GM21529 (cell line): ENCODE results near the gene ANKS3.

Experiments used
- ATAC-seq: cut with Tn5 transposase; IDR thresholded peaks from one replicate; pipeline ENCODE4 v1.9.1; 2021; ENCODE audit not compliant: unreplicated experiment

ANKS3 gene

DNA sequence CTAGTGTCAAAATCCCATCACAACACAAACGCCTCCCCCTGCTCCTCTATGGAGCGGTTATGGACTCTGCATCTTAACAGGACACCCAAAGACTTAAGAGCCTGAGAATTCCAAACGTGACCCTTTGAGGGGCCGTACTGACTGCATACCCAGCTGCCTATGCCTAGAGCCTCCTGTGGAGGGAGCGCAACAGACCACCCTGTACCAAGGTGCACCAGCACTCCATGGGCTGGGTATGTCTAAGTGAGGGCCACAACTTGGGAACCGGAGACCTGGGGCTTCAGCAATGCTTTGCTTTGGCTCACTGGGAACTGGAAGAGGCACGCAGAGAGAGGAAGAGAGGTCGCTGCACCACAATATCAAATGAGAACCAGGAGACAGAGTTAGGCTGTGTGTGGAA, 5.4 kb downstream of the ANKS3 start:
- no peak for ATAC-seq

DNA sequence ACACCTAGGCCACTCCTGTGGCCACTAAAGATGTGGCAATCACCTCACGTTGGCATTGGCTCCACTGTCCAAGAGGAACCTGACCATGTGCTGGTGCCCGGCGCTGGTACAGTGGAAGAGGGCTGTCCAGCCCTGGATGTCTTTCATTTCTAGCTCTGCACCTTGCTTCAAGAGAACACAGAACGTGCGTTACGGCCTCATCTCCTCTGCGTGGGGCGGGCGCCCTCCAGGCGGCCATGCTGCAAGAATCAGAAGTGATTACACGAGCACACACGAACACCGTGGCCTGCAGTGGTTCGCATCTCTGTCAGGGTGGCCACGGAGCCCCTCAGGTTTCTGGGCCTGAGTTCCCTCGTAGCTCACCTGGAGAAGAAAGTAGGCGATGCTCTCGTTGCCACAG, 7.5 kb downstream of the ANKS3 start:
- ATAC-seq: no peak

DNA sequence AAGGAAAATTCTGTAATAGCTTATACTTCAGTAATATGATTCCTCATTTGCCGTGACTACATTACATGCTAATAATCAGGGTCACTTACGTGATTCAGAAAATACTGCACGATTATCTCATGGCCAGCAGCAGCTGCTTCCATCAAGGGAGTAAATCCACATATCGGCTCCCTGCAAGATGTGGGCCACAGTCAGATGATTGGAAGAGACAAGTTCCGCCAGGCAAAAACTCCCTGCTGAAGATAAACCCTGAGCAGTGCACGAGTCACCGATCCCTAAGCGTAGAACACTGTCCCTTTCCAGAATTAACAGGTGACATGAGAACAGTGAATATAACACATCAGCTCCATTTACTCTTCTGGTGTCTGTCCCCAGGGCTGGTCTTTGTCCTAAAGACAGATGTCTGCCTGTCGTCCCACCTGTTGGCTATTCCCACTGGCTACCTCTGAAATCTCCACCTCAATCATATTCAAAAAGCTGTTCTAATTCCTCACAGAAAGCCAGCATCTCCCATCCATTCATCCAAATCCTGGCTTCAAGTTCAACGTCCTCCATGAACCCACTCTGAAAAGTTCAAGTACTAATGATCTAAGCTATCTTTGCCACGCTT, 9.3 kb downstream of the ANKS3 start:
- ATAC-seq: no peak

DNA sequence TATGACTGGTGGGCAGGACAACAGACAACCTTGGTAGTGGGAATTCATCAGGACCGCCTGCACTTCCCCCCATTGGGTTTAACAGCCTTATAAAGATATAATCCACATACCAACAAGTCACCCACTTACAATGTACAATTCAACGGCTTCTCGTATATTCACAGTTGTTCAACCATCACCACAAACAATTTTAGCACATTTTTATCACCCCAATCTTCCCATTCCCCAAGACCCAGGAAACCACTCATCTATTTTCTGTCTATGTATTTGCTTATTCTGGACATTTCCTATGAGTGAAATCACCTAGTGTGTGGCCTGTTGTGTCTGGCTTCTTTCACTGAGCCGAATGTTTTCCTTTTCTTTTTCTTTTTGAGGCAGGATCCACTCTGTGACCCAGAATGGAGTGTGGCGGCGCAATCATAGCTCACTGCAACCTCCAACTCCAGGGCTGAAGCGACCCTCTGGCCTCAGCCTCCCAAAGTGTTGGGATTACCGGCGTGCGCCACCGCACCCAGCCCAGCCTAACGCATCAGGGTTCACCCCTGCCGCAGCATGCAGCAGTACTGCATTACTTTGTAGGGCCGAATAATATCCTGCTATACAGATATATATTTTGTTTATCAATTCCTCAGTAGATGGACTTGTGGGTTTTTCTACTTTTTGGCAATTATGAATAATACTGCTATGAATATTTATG, 10.9 kb downstream of the ANKS3 start:
- no peak for ATAC-seq

DNA sequence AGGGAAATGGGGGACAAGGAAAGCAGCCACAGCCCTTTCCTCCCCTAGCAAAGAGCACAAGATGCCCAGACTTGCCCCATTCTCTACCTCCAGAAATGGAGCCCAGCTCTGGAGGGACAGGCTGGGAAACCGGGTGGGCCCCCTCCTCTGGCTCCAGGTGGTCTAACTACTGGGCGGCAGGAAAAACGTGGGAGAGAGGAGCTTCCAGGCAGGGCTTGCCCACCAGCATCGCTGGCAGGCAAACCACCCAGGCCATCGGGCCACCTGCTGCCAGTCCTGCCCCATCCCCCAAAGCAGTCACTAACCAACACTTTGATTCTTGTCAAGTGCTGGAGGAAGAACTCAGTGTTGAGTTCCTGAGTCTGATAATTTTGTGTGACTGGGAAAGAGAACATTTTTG, 15.6 kb downstream of the ANKS3 start:
- no peak for ATAC-seq

DNA sequence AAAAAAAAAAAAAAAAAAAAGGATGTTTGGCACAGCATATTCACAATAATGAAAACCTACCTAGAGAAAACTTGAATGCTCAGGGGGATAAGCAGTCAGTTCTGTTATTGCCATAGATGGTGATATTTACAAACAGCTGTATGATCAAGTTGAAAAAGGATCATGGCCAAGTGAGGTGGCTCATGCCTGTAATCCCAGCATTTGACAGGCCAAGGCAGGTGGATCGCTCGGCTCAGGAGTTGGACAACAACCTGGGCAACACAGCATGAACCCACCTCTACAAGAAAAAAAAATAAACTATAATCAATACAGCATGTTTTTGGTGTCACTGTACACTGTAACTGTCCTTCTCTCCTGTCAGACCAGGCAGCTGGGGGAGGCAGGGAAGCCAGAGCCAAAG, 19.1 kb downstream of the ANKS3 start:
- ATAC-seq: no peak

DNA sequence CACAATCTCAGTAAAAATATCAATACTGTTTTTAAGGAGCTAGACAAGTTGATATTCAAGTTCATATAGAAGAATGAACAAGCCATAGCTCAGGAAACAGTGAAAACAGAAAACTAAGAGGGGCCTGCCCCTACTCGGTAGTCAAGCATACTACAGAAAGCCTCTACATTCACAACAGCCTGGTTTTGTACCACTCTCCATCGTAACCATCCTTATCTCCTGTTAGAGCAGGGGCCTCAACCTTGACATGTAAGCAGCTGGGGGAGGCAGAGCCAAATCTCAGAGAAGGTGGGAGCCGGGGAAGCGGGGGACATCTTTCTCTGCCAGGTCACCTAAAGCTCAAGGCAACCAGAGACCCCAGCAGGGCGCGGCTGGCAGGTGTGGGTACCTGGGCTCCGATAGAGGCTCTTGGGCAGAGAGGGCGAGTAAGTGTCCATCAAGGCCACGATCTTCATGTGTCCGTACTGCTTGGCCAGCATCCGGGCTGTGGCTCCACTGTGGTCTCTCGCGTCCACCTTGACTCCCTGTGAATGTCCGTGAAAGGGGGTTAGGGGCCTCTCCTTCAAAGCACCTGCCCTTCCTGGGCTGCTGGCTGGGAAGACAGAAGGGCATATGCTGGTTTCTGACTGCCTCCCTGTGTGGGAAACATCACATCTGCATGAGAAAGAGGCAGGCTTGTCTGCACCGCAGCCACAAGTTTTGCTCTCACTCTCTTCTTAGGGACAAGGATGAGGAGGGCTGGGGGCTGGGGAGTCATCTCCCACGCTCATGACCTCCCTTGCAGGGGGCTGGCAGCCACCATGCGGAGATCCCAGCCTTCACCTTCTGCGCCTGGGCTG, 20.2 kb downstream of the ANKS3 start:
- ATAC-seq: no peak

DNA sequence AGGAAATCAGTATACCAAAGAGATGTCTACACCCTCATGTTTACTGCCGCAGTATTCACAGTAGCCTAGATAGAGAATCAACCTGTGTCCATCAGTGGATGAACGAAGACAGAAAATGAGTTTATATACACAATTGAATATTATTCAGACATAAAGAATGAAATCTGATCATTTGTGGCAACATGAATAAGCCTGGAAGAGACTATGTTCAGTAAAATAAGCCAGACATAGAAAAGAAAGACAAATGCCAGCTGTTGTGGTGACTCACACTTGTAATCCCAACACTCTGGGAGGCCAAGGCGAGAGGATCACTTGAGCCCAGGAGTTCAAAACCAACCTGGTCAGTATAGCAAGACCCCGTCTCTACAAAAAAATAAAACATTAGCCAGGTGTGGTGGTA, 24.6 kb downstream of the ANKS3 start:
- no peak for ATAC-seq

DNA sequence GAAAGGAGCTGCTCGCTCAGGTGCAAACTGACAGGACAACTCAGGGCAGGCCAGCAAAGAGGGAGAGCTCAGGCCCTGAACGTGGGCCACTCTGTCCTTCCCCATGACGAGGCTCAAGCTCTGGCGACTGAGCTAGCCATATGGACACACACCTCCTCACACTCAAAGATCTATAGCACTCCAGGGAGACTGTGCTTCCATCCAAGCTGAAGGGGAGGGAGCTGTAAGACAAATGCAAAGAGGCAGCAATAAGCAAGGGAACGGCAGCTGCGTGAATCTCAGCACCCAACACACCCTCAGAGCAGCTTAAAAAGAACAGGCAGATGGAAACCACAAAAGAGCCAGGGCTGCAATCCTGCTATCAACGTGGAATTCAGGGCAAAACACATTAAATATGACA, 27.2 kb downstream of the ANKS3 start:
- ATAC-seq: no peak

DNA sequence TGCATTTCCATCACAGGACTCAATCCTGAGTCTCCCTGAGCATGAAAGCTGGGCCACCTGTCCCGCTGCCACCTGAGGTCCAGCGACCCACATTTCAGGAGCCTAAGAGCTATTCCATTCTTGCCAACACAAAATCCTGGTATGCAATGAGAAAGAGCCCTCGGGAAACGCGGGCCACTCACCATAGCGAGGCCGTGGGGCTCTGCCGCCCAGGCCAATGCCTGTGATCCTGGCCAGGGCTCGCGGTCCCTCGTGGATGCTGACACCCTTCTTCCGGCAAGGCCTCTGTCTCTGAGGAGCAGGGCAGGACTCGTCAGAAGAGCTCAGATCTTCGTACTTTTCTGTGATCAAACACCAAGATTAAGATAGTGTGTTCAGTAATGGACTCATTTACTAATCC, 29.2 kb downstream of the ANKS3 start:
- no peak for ATAC-seq

DNA sequence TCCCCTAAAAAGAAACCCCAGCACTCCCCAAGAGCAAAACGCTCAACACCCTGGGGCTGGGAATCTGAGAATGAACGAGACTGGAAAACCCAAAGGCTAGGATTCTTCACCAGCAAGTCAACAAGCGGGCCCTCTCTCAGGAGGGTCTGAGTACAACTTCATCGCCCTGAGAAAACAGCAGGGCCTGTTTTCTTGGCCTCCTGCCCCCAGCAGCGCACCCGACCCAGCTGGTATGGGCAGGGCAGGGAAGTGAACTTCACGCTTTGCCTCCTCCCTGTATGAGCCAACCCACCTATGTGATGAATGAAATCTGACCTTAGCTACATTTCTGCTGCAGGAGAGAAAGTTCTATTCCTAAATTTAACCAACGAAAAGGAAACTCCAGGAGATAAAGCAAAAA, 29.6 kb downstream of the ANKS3 start:
- no peak for ATAC-seq

DNA sequence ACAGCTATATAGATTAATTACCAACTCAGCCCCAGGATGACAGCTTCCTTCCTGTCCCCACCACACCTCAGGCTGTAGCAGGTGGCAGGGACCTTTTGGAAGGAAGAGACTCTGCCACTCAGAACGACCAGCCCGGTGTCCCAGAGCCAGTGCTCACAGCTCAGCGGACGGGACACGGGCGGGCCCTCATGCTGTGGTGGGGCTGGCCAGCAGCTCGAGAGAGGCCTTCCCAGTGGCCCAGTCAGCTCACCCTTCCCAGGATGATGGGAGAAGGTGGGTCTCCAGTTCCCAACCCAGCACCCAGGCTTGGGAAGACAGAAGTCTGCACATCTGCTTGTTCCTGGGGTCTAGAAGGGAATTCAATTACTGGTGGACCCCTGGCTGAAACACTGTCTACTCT, 30.2 kb downstream of the ANKS3 start:
- ATAC-seq: no peak

DNA sequence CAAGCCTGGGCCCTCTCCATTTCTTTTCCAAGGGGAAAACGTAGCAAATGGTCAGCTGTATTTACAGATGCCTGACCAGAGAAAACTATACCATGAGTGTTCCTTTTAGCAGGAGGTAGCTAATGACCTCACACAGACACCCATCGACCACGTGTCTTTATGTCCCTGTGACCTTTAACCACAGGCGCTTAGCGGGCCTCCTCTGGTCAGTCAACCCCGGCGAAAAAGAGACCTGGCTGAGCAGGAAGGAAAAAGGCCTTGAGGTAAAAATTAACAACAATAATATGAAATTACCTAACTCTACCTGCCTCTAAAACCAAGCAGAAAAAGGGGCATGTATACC, 31.6 kb downstream of the ANKS3 start:
- no peak for ATAC-seq

DNA sequence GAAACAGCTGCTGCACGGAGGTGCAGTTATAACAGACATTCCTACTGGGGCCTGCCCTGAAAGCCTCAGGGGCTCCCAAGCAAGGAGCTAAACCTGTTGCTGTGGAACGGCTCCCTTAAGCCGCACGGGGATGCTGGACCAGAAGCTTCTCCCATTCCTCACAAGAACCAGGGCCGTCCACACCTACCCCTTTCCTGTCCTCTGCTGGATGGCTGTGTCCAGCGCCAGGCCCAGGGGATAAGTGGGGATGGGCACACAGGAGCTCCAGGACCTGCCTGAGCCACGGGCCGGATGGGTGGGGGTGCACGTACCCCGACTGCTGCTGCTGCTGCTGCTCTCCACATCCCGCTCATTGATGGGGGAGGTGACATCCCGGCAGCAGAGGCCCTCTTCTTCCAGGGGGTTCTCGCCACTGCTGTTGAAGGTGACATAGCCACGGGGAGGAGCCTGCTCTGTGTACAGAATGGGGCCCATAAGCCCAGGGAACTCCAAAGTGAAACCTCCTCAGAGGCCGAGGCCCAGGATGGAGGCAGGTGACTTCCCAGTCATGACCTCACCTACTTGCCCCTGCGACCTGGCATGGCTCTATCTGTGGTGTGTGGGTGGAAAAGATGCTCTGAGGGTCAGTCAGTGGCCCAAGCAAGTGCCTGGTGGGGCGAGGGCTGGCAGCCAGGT, 32.1 kb downstream of the ANKS3 start:
- no peak for ATAC-seq

DNA sequence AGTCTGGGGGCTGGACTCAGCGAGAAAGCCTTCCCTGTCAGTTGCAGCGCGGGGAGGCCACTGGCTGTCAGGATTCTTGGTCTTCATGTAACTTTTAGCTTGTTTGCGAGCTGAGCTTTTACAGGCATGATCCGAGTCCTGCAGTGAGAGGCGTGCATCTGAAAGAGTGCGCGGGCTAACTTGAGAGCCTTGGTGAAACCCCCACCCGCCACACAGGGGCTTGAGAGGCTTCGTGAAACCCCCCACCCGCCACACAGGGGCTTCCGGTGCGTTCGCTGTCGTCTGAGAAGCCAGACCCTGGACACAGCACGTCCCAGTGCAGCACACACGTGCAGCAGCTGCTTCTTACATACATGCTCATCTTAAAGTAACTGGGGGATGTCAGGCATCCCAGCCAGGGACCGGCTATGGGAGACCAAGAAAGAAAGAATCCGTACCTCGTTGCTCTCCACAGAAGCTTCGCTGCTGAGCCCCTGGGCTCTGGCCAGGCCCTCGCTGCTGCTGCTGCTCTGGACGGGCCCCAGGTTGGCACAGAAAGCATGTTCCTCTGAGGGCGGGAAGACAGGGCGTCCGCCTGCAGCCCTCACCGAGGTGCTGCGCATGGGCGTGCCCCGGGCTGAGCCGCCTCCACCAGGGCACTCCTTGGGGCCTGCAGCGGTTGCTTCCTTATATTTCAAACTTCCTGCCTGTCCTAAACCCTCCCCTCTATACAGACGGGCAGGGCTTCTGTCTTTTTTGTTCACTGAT, 32.9 kb downstream of the ANKS3 start:
- no peak for ATAC-seq

DNA sequence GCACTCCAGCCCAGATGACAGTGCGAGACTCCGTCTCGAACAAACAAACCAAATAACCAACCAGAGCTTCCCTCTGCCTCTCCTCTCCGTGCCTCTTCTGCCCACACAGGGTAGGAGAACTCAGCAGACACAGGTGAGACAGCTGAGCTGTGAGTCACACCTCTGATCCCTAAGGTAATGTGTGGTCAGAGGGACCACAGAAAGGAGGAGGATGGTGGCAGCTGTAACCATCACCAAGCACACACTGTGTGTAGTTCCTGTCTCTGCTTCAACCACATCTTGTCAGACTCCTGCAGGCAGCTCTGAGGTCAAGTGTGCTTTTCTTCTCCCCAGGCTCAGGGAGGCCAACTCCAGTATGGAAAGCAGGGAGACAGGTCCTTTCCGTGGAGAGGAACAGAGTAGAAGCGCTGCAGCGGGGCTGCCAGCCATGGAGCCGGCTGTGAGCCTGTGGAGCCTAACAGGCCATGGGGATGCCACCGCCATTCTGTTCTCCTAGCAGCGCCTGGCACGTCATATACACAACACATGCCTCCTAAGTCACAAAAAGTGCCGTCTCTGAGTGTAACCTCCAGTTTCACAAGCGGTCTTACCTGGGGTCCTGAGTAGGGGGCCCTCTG, 33.6 kb downstream of the ANKS3 start:
- ATAC-seq: no peak

DNA sequence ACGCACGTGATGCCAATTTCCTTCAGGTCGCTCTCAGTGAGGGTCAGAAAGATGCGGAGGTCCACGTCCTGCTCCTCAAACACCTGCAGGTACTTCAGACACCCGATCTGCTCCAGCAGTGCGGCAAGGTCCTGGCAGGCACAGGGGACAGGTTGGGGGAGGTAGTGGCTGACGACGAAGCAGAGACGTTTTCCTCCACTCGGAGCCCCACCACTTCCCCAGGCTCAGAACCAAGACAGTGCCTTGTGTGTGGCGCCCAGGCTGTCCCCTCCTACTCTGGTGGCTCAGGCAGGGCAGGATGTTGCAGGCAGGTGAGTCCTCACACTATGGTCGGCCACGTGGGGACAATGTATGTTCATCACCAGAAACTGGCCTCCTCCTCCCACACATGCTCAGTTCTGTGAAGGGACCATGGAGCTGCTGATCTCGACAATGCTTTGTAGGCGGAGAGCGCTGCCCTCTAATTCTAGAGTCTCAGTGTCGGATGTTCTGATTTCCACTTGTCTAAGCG, 35.0 kb downstream of the ANKS3 start:
- ATAC-seq: no peak

DNA sequence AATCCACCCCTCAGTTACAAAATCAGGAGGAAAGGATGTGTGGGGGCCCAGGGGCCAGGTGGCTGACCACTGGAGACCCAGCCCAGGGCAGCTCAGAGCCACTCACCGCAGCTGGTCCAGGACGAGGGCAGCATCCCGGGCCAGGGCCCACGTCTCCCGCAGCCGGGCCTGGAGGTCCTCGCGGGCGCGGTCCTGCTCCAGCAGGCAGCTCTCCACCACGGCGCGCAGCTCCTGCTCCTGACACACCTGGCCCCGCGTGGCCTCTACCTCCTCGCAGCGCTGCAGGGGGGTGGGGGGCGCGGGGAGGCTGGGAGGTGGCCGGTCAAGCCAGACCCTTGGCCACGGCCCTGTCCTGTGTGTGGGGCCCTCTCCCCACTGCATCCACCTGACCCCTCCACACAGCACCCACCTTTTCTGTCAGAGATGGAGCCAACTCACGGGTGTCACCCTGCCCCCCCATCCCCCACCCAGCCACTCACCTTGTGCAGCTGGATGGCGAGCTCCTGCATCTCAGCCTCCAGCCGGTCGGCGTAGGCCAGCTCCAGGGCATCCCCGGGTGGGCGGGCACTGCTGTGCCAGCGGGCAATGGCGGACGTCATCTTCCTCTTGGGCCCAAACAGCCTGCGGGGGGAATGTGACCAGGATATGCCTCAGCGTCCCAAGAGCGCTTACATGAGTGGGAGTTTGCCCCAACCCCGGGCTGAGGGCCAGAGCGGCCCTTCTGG, 35.6 kb downstream of the ANKS3 start:
- no peak for ATAC-seq

DNA sequence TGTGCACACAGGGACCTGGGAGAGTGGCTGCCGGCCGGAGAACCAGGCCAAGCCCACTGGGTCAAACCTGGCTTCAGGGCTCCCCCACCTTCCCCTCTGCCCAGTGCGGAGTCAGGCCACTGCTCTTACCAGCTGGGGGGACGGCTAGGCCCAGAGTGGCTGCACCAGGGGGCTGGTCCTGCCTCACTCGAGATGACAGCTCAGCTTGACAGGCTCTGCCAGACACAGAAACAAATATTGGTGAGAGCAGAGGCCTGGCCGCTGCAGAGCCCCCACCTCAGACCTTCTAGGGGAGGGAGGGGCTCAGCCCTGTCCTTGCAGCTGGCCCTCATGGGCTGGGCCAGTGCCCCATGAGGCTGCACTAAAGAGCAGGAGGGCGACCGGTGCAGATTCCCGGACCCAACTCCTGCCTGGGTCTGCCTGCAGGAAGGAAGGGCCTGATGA, 36.2 kb downstream of the ANKS3 start:
- ATAC-seq: no peak
